SK-N-SH treated with all-trans-retinoic acid at 6 μM for 48 hours (cell line): ENCODE data around the gene GUK1.

Experiments
- BACH2 ChIP-seq: fragments of 250-450 bp; sonication (Bioruptor Pico); IDR thresholded peaks from 2 replicates; pipeline ENCODE4 v1.9.0; 2021; ENCODE audit warnings: mild to moderate bottlenecking, borderline replicate concordance
- CSDC2 ChIP-seq: fragments of 250-450 bp; sonication (Bioruptor Pico); IDR thresholded peaks from 2 replicates; pipeline ENCODE4 v1.5.0; 2020; ENCODE audit warnings: mild to moderate bottlenecking, moderate library complexity
- OSR1 ChIP-seq: fragments of 250-450 bp; sonication (Bioruptor Pico); IDR thresholded peaks from 2 replicates; pipeline ENCODE4 v1.8.0; 2022; ENCODE audit warnings: moderate library complexity, mild to moderate bottlenecking, inconsistent platforms
- PATZ1 ChIP-seq: fragments of 250-450 bp; sonication (Bioruptor Pico); IDR thresholded peaks from 2 replicates; pipeline ENCODE4 v1.8.0; 2020; ENCODE audit warnings: mild to moderate bottlenecking, moderate library complexity, borderline replicate concordance
- POU6F1 ChIP-seq: fragments of 250-450 bp; sonication (Bioruptor Pico); IDR thresholded peaks from 2 replicates; pipeline ENCODE4 v1.8.0; 2021; ENCODE audit warnings: low read depth, mild to moderate bottlenecking, moderate library complexity, borderline replicate concordance
- ZFP30 ChIP-seq: fragments of 450-650 bp; formaldehyde crosslinking; IDR thresholded peaks from 2 replicates; pipeline ENCODE4 v1.5.0; 2022; ENCODE audit warnings: mild to moderate bottlenecking, moderate library complexity
- ZNF70 ChIP-seq: fragments of 450-650 bp; formaldehyde crosslinking; IDR thresholded peaks from 2 replicates; pipeline ENCODE4 v1.5.0; 2020; ENCODE audit warnings: mild to moderate bottlenecking, moderate library complexity

GRCh38 chr1:228161866-228162265 lies 21.8 kb downstream of the GUK1 start:
- TF ChIP-seq PATZ1 (CRISPR knock-in tag): no peak
- TF ChIP-seq ZFP30: no peak
- no peak for TF ChIP-seq POU6F1
- no peak for TF ChIP-seq ZNF70 (CRISPR knock-in tag)
- TF ChIP-seq BACH2 (CRISPR knock-in tag): no peak
- no peak for TF ChIP-seq OSR1 (CRISPR knock-in tag)
- no peak for TF ChIP-seq CSDC2 (CRISPR knock-in tag)
